Neuronal stem cell (in vitro differentiated cells): ENCODE data around the gene ITPR2.

Experiments
- DNase-seq: peaks from one replicate; pipeline ENCODE4 v3.0.0-alpha.2; 2013; ENCODE audit warnings: low spot score
- H2AFZ ChIP-seq: one replicate; pipeline ENCODE4 v1.6.1; 2013; ENCODE audit warnings: mild to moderate bottlenecking, low read length, inconsistent platforms
- H2AK5ac ChIP-seq: 2 replicates; pipeline ENCODE4 v1.6.1; 2013; ENCODE audit warnings: low read depth, mild to moderate bottlenecking, inconsistent platforms, low read length, moderate library complexity, mixed read lengths
- H2BK120ac ChIP-seq: 2 replicates; pipeline ENCODE4 v1.6.1; 2013; ENCODE audit warnings: low read depth, mild to moderate bottlenecking, inconsistent platforms, low read length, moderate library complexity, mixed read lengths
- H2BK12ac ChIP-seq: one replicate; pipeline ENCODE4 v1.6.1; 2013; ENCODE audit warnings: low read length, inconsistent platforms
- H2BK15ac ChIP-seq: 2 replicates; pipeline ENCODE4 v1.6.1; 2013; ENCODE audit warnings: mild to moderate bottlenecking, low read length, inconsistent platforms, mixed read lengths
- H2BK5ac ChIP-seq: one replicate; pipeline ENCODE4 v1.6.1; 2013; ENCODE audit warnings: inconsistent platforms, mild to moderate bottlenecking, low read length, moderate library complexity
- H3K14ac ChIP-seq: one replicate; pipeline ENCODE4 v1.6.1; 2013; ENCODE audit warnings: low read length, inconsistent platforms
- H3K18ac ChIP-seq: 2 replicates; pipeline ENCODE4 v1.6.1; 2013; ENCODE audit warnings: low read length, inconsistent platforms
- H3K23ac ChIP-seq: 2 replicates; pipeline ENCODE4 v1.6.1; 2013; ENCODE audit warnings: low read depth, mild to moderate bottlenecking, mixed read lengths, low read length, inconsistent platforms; ENCODE audit not compliant: poor library complexity
- H3K27ac ChIP-seq: replicated peaks from 3 replicates; pipeline ENCODE4 v1.5.1; 2013; ENCODE audit warnings: low read length, inconsistent platforms
- H3K27me3 ChIP-seq, 3 experiments: 2 replicates each; pipeline ENCODE4 v1.6.1; 2013; ENCODE audit warnings: low read length in 3 of 3, mild to moderate bottlenecking in 2 of 3, inconsistent platforms in 1 of 3, low read depth in 1 of 3, mixed read lengths in 1 of 3, moderate library complexity in 1 of 3; ENCODE audit not compliant: control insufficient read depth in 3 of 3, insufficient read depth in 3 of 3
- H3K36me3 ChIP-seq, 2 donors: replicated peaks in 1 of 2; 2 replicates each; pipeline ENCODE4 v1.6.1; 2013; ENCODE audit warnings: low read length in 2 of 2; ENCODE audit not compliant: control insufficient read depth in 2 of 2, insufficient read depth in 2 of 2
- H3K4ac ChIP-seq: 2 replicates; pipeline ENCODE4 v1.6.1; 2013; ENCODE audit warnings: inconsistent platforms, mild to moderate bottlenecking, low read length, moderate library complexity
- H3K4me1 ChIP-seq, 2 donors: 1 replicate in 1 of 2; 2 replicates in 1 of 2; pipeline ENCODE4 v1.6.1; 2013; ENCODE audit warnings: low read length in 2 of 2, low read depth in 1 of 2; ENCODE audit not compliant: control insufficient read depth in 2 of 2, insufficient read depth in 1 of 2
- H3K4me2 ChIP-seq: one replicate; pipeline ENCODE4 v1.6.1; 2013; ENCODE audit warnings: mild to moderate bottlenecking, low read length, inconsistent platforms; ENCODE audit not compliant: insufficient read depth, poor library complexity, severe bottlenecking
- H3K4me3 ChIP-seq, 2 donors: 2 replicates each; pipeline ENCODE4 v1.5.1; 2013; ENCODE audit warnings: low read length in 2 of 2, mild to moderate bottlenecking in 2 of 2, inconsistent platforms in 1 of 2, moderate library complexity in 1 of 2
- H3K79me1 ChIP-seq: one replicate; pipeline ENCODE4 v1.6.1; 2013; ENCODE audit warnings: low read depth, mild to moderate bottlenecking, inconsistent platforms, low read length, moderate library complexity
- H3K9ac ChIP-seq: one replicate; pipeline ENCODE4 v1.6.1; 2013; ENCODE audit warnings: mild to moderate bottlenecking, low read depth, low read length, inconsistent platforms; ENCODE audit not compliant: poor library complexity
- H3K9me3 ChIP-seq, 2 donors: replicated peaks in 1 of 2; 2 replicates each; pipeline versions ENCODE3 to v1.6.1; 2013; ENCODE audit warnings: low read length in 2 of 2, mild to moderate bottlenecking in 2 of 2, inconsistent platforms in 1 of 2, low read depth in 1 of 2, mixed read lengths in 1 of 2, moderate library complexity in 1 of 2; ENCODE audit not compliant: control insufficient read depth in 2 of 2, insufficient read depth in 1 of 2
- H4K8ac ChIP-seq: one replicate; pipeline ENCODE4 v1.6.1; 2013; ENCODE audit warnings: low read depth, mild to moderate bottlenecking, inconsistent platforms, low read length, moderate library complexity
- H4K91ac ChIP-seq: one replicate; pipeline ENCODE4 v1.6.1; 2013; ENCODE audit warnings: low read length, low read depth, mild to moderate bottlenecking, inconsistent platforms; ENCODE audit not compliant: poor library complexity
- WGBS, 2 donors: extraction: QIAGEN DNeasy Blood & Tissue Kit; methylation state at CpG; one replicate each; pipeline ENCODE4 v1.1.7; 2013; ENCODE audit warnings: missing lambda C conversion rate in 2 of 2, mixed read lengths in 1 of 2; ENCODE audit not compliant: insufficient read length in 2 of 2, insufficient replicate concordance in 1 of 2; ENCODE audit errors: extremely low coverage in 2 of 2; 5-methylcytosine and 5-hydroxymethylcytosine counted together

Gene ITPR2

GRCh38 chr12:26298785-26299621 is 534.0 kb downstream of the ITPR2 start:
- Histone ChIP-seq H3K4ac (no peak overlapping the region), H3K9me3 (no peaks in the 10 kb centered on the region), H2BK15ac (no peak overlapping the region), H3K27ac (no peak overlapping the region), H3K4me3 (no peak overlapping the region), H3K14ac (no peak overlapping the region), H2BK12ac (no peak overlapping the region), H3K27me3 (no peaks in the 10 kb centered on the region), H3K36me3 (no peaks in the 10 kb centered on the region), H2BK5ac (no peak overlapping the region), H4K91ac (no peak overlapping the region), H3K23ac (no peak overlapping the region), H3K18ac (no peak overlapping the region), H2BK120ac (no peak overlapping the region), H2AK5ac (no peak overlapping the region), H2AFZ (no peak overlapping the region), H3K4me1 (no peaks in the 10 kb centered on the region), H3K9ac (no peak overlapping the region), H3K4me2 (no peak overlapping the region), H4K8ac (no peak overlapping the region), H3K79me1 (no peaks in the 10 kb centered on the region)
- DNase-seq: no peak
- no CpG with 5 or more reads among the region's 6 CpGs for WGBS, 2 donors

- Histone ChIP-seq H2BK15ac (no peak overlapping the region), H3K14ac (no peak overlapping the region), H4K91ac (no peak overlapping the region), H2AFZ (no peak overlapping the region), H3K27ac (no peak overlapping the region), H2BK120ac (no peak overlapping the region), H4K8ac (no peak overlapping the region), H3K79me1 (no peaks in the 10 kb centered on the region), H2BK5ac (no peak overlapping the region), H3K4ac (no peak overlapping the region), H2BK12ac (no peak overlapping the region), H3K9me3 (no peaks in the 10 kb centered on the region), H3K27me3 (no peaks in the 10 kb centered on the region), H3K18ac (no peak overlapping the region), H2AK5ac (no peak overlapping the region), H3K4me3 (no peak overlapping the region), H3K9ac (no peak overlapping the region), H3K4me1 (no peaks in the 10 kb centered on the region), H3K4me2 (no peak overlapping the region), H3K36me3 (no peaks in the 10 kb centered on the region), H3K23ac (no peak overlapping the region)
- DNase-seq: no peak
- no CpG with 5 or more reads among the region's 8 CpGs for WGBS, 2 donors
Observed at GRCh38 chr12:26297396-26298070, 535.5 kb downstream of the ITPR2 start.

DNA sequence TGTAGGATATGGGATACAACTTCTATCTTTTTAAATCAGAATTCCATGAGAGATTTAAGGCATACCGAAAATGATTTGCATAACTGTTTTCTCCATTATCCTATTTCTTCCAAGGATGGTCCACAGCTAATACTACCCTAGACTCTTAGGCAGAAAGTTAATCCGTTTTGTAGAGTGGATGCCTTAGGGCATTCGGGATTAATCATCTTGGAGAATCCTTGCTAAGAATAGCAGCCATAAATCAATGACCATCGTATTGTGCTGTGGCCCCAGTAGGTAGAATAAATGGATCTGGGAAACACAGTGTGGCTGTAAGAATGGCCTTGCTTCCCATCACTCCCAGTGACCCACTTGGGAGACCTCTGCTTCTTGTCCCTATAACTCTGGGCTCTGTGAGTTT is 538.0 kb downstream of the ITPR2 start:
- no peak overlapping the region for H3K4me3 ChIP-seq
- WGBS, 2 donors: no CpG with 5 or more reads among the region's 4 CpGs
- H3K23ac ChIP-seq: no peak overlapping the region
- no peak overlapping the region for H2BK5ac ChIP-seq
- no peaks in the 10 kb centered on the region for H3K4me1 ChIP-seq
- H4K91ac ChIP-seq: no peak overlapping the region
- no peak overlapping the region for H3K9ac ChIP-seq
- H3K36me3 ChIP-seq: no peaks in the 10 kb centered on the region
- no peaks in the 10 kb centered on the region for H3K27me3 ChIP-seq
- H3K27ac ChIP-seq: no peak overlapping the region
- DNase-seq: no peak
- no peaks in the 10 kb centered on the region for H3K9me3 ChIP-seq
- no peak overlapping the region for H2BK15ac ChIP-seq
- no peak overlapping the region for H2BK12ac ChIP-seq
- H3K18ac ChIP-seq: no peak overlapping the region
- H3K4me2 ChIP-seq: no peak overlapping the region
- no peak overlapping the region for H2AK5ac ChIP-seq
- no peak overlapping the region for H2AFZ ChIP-seq
- H3K4ac ChIP-seq: no peak overlapping the region
- no peak overlapping the region for H4K8ac ChIP-seq
- no peak overlapping the region for H3K14ac ChIP-seq
- H3K79me1 ChIP-seq: no peaks in the 10 kb centered on the region
- no peak overlapping the region for H2BK120ac ChIP-seq

- no peak for DNase-seq
- no peaks in the 10 kb centered on the region for H3K4me1 ChIP-seq
- H2AK5ac ChIP-seq: no peak overlapping the region
- H2BK5ac ChIP-seq: no peak overlapping the region
- no CpG with 5 or more reads among the region's 2 CpGs for WGBS, 2 donors
- no peak overlapping the region for H3K23ac ChIP-seq
- H2BK120ac ChIP-seq: no peak overlapping the region
- H3K18ac ChIP-seq: no peak overlapping the region
- H3K36me3 ChIP-seq: no peaks in the 10 kb centered on the region
- peaks cover 0 to 3% (median 0%) of the 10 kb centered on the region in 3 experiments for H3K27me3 ChIP-seq
- no peak overlapping the region for H4K91ac ChIP-seq
- no peak overlapping the region for H4K8ac ChIP-seq
- no peak overlapping the region for H3K9ac ChIP-seq
- H3K79me1 ChIP-seq: no peaks in the 10 kb centered on the region
- no peak overlapping the region for H3K4ac ChIP-seq
- no peaks in the 10 kb centered on the region for H3K9me3 ChIP-seq
- H3K4me3 ChIP-seq: no peak overlapping the region
- no peak overlapping the region for H3K14ac ChIP-seq
- H2BK12ac ChIP-seq: no peak overlapping the region
- H3K4me2 ChIP-seq: no peak overlapping the region
- H3K27ac ChIP-seq: no peak overlapping the region
- no peak overlapping the region for H2AFZ ChIP-seq
- H2BK15ac ChIP-seq: no peak overlapping the region
Observed at GRCh38 chr12:26293612-26294011, 539.4 kb downstream of the ITPR2 start.
